ENCODE results near the gene APOM.

Gene APOM

DNA sequence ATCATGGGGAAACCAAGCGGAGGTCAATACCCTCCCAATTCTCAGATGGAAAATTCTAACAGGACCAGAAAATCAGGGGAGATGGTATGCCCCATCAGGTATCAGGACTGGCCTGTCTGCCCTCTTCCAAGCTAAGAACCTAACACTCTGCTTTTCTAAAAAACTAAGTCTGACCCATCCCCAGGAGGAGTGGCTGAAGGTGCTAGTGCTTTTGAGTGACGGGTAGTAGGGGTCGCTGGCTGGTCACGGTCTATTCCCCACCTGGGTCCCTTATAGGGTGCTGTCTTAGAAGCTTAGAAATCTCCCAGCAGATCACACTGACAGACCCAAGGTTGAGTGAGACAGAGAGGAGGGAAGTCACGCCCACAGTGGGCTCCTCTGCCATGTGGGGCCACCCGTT, 37.8 kb downstream of the APOM start:
- H3K4me3 ChIP-seq (ENCODE audit: low read length): no peak overlapping the region
- no peak for DNase-seq (ENCODE audit: low read depth, low spot score)

DNA sequence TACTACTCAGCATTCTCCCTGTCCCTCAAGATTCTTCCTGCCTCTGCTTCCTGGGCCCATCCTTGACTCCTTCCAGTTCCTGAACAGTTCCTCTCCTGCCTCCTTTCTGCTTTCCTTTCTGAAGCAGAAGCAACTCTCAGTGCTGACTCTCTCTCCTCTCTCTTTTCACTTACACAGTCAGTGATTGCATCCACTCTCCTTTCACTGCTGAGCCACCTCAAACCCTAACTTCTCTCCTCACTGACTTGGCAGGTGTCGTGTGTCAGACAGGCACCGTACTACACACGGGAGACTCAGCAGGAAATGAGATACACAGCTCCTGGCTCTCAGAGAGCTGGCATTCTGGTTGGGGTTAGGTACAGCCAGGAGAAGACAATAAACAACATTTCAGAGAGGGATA, 41.9 kb downstream of the APOM start:
- DNase-seq (ENCODE audit: low read depth, low spot score): no peak
- no peak overlapping the region for H3K4me3 ChIP-seq (ENCODE audit: low read length)

DNA sequence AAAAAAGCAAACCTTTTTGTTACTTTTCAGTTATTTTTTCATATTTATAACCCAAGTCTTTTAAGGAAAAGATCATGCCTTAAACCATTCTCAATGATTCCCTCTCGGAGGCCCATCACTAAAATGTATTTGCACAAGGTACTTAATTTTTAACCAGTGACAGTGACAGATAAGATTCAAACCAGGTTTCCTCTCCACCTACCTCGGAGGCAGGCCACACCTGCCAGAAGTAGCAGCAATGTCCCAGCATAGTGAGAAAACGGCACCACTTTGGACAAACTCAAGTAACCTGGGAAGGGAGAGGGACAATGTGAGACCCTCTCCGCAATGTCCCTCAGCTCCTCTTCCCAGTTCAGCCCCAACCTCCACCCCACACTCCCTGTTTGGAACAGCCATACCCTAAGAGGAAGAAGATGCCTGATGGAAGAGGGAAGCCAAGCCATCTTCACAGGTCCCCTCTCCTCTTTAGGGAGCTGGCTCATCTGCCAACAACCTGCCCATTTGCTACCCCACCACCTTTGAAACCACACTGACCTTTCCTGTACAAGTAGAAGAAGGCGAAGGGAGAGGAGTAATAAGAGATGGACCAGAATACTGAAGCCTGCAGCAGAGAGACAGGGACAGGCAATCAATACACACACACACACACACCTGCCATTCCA, 45.2 kb downstream of the APOM start:
- no peak for DNase-seq (ENCODE audit: low read depth, low spot score)
- H3K4me3 ChIP-seq (ENCODE audit: low read length): no peak overlapping the region

DNA sequence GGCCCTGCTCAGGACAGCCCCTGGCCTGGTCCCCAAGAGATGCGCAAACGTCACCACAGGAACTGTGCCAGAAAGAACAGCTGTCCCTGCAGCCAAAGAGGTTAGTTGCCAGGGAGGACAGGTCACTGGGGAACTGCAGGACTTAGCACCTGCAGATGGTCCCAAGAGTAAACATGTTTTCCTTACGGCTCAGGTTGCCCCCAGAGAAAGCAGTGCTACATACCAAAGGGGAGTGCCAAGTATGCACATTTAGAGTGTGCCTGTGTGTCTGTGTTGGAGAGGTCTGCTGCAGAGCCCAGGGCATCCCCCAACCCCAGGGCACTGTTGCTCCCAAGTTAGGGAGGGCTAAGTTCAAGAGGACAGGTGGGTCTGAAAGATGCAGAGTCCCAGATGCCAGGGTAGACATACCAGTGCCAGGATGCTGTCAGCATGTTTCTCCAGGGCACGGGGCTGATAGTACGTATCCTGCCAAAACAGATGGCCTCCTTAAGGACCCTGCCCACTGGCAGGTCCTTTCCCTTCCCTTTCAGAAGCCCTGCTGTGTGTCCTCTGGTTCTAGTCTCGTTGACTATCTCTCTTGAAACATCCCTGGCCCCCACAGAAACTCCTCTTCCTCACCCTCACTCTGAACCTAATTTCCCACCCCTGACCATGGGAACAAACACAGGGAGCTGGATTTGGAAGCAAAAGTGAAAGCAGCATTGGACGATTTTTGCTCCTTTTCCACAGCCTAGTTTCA, 46.1 kb downstream of the APOM start:
- H3K4me3 ChIP-seq (ENCODE audit: low read length): peak overlapping the region; percentile 77
- DNase-seq (ENCODE audit: low read depth, low spot score): no peak

DNA sequence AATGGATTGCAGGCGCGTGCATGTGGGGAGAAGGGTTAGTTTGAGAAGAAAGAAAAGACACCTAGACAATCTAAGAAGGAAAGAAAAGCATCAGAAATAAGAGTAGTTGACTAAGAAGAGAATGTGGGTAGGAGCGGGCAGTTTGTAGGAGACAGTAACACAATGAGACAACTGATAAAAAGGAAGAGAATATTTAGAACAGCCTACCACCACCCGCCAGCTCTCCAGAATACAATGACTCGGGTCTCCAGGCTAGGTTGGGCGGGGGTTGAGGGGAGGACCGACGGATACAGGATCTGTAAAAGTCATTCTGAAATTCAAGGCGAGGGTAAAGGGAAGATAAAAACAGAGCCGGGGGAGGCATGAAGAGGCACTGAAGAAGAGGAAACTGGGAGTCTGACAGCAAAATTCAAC, 46.7 kb downstream of the APOM start:
- peak overlapping the region; percentile 77 for H3K4me3 ChIP-seq (ENCODE audit: low read length)
- DNase-seq (ENCODE audit: low read depth, low spot score): no peak

DNA sequence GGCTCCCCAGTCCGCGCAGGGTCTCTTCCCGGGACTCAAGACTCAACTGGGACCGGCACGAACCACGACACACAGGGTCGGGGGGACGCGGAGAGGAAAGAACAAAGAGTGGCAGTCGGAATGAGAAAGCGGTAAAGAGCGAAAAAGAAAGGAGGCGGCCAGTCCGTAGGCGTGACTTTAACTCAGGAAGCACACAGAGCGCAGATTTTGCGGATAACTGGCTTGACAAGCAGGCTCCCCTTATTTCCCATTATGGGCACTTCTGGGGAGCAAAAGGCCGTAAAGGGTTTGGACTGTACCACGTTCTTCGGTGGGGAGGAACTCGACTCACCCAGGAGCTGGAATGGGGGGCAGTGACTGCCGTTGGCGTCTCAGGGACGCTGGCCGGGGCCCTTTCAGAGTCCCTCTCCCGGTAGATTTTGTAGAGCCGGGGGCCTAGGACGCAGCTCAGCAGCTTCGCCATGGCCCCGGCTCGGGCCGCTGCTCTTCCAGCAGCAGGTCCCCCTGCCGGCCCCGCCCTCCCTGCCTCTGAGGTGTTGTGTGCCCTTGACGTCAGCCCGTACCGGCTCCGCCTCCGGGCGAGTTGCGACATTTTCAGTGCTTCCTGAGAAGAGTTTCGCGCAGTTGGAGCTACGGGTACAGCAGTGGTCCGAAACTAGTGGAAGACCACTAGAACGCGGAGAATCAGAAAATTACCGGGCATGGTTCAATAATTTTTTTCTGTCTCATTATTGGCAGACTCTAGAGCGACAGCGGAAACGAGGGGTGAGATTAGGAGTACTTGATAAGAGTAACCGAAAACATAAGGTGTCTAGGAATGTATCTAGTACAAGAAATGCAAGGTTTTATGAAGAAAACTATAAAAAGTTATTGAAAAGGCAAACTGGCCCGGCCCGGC, 47.4 kb downstream of the APOM start, which contains the start of gene ABHD16A:
Gene ABHD16A, minus strand, starts transcription at position 506 of the 898 bp plus-strand sequence. Its CDS starts 43 bp downstream, at position 463.
- peak within 1 kb of the TSS; percentile 77 for H3K4me3 ChIP-seq (ENCODE audit: low read length)
- DNase-seq (ENCODE audit: low read depth, low spot score): peak; percentile 98

DNA sequence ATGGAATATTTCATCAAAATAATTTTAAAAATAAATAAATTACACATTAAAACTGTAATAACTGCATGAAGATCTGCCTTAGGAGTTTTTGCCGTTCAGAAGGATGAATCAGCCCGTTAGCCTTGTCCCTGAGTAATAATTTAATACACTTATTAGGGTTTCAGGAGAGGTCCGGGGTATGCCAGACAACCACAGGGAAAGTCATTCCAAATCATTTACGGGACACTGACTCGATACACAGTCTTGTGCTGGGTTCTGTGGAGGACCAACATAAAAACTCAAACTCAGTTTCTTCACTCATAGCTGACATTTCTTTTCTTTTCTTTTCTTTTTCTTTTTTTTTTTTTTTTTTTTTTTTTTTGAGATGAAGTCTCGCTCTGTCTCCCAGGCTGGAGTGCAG, 50.2 kb downstream of the APOM start:
- no peak overlapping the region for H3K4me3 ChIP-seq (ENCODE audit: low read length)
- DNase-seq (ENCODE audit: low read depth, low spot score): no peak

DNA sequence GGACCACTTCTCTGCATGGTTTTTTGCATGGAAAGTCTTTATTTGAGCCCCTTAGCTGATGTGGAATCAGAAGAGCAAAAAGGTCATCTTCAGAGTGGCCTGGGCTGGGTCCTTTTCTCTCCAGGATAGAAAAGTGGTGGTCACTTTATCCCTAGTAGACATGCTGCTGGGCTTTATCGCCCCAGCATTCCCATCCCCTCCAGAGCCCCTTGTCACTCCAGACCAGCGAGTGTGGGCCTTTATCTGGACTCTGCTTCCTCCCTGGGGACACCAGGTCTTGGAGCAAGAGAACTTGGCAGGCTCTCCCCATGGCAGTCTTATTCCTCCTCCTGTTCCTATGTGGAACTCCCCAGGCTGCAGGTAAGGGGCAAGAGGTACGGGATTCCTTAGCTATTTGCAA, 50.9 kb downstream of the APOM start, which contains the start of gene LY6G6F:
Gene LY6G6F, plus strand, starts transcription at position 268 of the 400 bp plus-strand sequence. Its CDS starts 41 bp downstream, at position 309.
- H3K4me3 ChIP-seq (ENCODE audit: low read length): no peak within 1 kb of the TSS
- DNase-seq (ENCODE audit: low read depth, low spot score): no peak

DNA sequence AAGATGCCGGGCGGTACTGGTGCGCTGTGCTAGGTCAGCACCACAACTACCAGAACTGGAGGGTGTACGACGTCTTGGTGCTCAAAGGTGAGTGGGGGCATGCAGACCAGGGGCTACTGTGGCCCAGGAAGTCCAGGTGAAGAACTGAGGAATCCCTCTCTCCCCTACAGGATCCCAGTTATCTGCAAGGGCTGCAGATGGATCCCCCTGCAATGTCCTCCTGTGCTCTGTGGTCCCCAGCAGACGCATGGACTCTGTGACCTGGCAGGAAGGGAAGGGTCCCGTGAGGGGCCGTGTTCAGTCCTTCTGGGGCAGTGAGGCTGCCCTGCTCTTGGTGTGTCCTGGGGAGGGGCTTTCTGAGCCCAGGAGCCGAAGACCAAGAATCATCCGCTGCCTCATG, 52.0 kb downstream of the APOM start:
- H3K4me3 ChIP-seq (ENCODE audit: low read length): no peak overlapping the region
- no peak for DNase-seq (ENCODE audit: low read depth, low spot score)
